ENCODE measurements around the gene EVL. TPM values are rescaled to one million over a fixed set of nuclear protein-coding genes. Genes with fewer than 3 reads are reported as not detected.
"Not testable (repeated sequence)": the region's sequence is repeated elsewhere in the genome, so short reads cannot be mapped to it uniquely, and the experiment has no call there.

The EVL gene
- total RNA-seq, 1 donor from 2014 or later: 60.5 TPM

DNA sequence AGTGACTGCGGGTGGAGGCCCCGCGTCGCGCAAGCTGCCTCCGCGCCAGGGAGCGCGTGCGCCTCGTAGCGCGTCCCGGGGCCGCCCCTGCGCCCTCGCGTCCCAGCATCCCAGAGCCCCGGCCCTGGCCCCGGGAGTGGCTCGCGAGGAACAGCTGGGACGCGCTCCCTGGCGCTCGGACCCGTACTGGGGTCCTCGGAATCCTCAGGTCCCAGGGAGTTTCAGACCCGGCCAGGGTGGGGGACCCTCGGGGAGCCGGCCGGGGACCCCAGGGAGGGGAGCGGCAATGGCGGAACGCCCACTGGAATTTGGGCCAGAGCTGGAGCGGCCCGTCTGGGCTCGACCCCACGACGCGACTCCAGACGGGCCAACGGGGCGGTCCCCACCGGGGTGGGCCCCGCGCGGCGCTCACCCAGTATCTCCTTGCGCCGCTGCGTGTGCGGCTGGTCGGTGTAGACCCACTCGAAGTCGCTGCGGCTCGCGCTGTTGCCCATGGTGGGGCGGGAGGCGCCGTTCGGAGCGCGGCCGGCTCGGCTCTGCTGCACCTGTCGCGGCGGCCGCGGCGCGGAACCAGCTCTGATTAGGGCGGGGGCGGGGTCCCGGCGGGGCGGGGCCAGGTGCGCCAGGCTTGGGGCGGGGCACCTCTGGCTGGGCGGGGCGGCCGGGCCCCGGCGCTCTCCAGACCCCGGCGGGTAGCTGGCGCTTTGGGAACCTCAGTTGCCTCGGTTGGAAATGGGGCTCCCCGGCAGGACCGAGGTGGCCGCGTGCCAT lies 94.1 kb downstream of the EVL start, which contains the start of gene DEGS2:
DEGS2 (minus strand) TSS at position 552 of the 771 bp plus-strand sequence; CDS start at position 494, 58 bp downstream.
- DNase-seq (ENCODE audit: low spot score): no peak

DNA sequence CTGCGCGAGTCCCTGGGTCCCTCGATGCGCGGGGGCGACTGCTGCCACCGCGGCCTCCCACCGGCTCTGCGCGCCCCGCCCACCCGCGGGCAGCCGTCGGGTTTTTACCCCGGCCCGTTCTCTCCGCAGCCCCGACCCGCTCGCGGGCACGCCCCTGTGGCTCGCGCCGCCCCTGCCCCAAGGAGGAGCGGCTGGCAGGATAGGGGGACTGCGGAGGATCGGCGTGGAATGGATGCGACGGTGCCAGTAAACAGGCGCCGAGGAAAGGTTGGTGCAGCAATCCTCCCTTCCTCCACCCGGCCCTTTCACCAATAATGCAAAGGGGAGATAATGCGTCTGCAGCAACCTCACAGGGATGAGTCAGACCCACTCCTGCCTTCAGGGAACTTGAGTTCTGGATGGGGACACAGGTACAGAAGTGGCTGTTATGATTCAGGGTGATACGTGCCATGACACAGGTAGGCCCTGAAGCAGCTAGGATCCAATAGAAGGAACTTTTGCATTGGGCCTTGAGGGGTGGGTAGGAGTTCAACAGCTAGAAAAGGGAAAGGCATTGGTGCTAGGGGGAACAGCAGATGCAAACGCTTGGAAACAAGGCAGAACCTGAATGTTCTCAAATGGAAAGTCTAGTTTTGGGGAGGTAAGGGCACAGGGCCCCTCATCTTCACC lies 94.8 kb downstream of the EVL start:
- no peak for DNase-seq (ENCODE audit: low spot score)

DNA sequence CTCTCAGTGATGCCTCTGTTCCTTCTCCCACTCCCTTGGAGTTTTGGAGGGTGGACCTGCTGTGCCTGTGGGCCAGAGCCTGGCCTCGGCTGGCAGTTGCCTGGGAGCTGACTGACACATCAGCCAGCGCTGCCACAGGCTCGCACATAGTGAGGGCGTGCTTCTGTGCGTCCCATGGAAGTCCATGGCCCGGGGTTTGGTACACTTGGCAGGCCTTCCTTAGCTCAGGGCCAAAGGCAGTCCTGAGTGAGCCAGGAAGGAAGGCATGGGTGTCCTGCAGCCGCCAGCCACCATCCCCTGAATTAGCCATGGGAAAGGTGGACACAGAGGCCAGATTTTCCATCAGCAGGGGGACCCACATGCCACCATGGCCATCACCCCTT lies 95.3 kb downstream of the EVL start:
- DNase-seq (ENCODE audit: low spot score): no peak

DNA sequence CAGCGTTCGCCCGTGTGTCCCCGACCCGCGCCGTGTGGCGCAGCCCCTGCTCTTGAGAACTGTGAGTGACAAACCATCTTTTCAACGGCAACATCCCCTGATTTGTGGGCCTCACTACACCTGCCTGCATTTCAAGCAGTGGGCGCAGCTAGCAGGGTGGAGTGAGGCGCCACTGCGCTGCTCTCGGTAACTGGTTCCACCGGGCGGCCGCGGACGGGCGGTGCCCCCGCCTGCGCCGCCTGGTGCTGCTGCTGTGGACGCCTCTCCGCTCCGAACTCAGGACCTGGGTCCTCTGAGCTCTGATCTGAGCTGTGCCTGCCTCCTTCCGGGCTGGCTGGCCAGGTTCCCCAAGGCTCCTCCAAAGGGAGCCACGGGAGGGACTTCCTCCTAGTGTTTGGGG lies 100.2 kb downstream of the EVL start:
- no peak for DNase-seq (ENCODE audit: low spot score)

DNA sequence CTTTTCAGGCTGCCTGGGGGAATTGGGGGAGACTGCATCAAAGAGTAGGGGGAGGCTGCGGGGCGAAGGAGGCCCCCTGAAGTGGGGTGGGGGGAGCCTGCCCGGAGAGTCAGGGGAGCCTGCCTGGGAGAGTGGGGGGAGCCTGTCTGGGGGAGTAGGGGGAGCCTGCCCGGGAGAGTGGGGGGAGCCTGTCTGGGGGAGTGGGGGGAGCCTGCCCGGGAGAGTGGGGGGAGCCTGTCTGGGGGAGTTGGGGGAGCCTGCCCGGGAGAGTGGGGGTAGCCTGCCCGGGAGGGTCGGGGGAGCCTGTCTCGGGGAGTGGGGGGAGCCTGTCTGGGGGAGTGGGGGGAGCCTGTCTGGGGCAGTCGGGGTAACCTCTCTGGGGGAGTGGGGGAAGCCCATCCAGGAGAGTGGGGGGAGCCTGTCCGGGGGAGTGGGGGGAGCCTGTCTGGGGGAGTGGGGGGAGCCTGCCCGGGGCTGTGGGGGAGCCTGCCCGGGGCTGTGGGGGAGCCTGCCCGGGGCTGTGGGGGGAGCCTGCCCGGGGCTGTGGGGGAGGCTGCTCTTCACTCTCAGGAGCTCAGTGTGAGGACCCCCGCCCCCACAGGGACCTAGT lies 100.7 kb downstream of the EVL start:
- DNase-seq (ENCODE audit: low spot score): no peak

DNA sequence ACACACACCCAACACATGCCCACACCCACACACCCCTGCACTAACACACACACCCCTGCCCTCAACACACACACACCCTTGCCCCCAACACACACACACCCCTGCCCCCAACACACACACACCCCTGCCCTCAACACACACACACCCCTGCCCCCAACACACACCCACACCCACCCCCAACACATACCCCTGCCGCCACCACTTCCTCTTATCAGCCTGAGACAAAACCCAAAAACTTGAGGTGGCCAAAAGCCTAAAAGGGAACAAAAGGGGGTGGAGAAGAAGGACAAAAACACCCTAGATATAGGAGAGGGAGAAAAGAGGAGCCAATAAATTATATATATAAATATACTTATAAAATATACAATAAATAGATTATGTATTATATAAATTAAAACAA lies 103.3 kb downstream of the EVL start:
- DNase-seq (ENCODE audit: low spot score): no peak

DNA sequence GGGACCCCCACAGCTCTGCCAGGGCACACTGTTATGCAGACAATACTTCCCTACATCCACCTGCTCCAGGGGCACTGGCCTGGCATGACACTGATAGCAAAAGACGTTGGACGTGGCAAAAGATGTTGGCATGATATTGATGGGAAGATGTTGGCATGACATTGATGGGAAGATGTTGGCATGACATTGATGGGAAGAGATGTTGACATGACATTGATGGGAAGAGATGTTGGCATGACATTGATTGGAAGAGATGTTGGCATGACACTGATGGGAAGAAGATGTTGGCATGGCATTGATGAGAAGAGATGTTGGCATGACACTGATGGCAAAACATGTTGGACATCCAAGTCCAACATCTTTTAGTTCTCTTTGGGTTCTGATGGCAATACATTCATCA lies 105.7 kb downstream of the EVL start:
- DNase-seq (ENCODE audit: low spot score): no peak

DNA sequence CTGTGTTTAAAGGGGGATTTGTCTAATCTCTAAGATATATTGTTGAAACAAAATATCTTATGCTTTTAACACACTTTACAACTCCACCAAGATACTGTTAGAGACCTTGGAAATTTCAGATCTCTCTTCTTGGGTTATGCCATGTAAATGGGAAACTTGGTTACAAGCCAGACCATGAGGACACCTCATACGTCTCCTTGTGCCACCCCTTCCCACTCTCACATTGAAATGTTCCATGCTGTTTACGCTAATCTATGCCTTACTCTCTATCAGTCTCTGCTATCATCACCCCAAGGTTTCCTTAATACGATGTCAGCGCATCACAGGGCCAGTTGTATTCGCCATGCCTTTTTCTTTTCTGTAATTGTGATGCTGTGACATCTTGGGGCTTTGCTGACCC lies 107.6 kb downstream of the EVL start:
- DNase-seq (ENCODE audit: low spot score): no peak

DNA sequence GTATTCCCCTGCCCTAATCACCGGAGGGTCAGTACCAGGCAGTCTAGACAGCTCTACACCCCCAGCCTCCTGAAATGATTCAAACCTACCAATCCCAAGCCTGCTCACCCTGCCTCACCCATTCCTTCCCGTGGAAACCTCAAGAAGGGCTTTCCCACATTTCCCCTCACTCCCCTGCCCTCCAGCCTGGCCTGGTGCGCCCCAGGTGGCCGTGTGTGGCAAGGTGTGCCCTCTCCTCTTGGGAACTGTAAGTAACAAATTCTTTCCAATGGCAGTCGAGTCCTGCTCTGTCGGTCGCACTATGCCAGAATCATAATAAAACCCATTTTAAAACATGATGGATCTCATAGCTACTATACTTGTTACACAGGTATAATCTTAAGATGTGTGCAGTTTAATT lies 108.1 kb downstream of the EVL start:
- no peak for DNase-seq (ENCODE audit: low spot score)

DNA sequence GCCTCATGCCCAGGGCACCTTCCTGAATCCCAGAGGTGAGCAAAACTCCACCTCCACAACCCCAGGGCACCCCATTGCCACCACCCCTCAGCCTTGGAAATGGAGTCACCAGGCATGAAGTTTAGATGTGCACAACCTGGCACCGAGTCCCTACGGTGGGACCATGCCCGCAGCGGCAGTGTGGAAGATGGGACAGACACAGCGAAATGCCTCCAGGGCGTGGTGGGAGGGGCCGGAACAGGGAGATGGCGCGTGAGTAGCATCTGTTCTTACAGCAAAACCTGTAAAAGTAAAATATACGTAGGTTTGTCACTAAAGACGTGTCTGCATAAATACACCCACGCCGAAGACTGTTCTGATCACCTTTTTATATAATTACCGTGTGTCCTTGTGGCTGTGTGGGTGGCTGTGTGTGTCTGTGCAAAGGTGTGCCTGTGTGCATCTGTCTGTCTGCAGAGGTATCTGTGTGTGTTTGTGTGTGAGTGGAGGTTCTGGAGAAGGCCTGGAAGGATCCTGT lies 111.6 kb downstream of the EVL start:
- DNase-seq (ENCODE audit: low spot score): no peak

DNA sequence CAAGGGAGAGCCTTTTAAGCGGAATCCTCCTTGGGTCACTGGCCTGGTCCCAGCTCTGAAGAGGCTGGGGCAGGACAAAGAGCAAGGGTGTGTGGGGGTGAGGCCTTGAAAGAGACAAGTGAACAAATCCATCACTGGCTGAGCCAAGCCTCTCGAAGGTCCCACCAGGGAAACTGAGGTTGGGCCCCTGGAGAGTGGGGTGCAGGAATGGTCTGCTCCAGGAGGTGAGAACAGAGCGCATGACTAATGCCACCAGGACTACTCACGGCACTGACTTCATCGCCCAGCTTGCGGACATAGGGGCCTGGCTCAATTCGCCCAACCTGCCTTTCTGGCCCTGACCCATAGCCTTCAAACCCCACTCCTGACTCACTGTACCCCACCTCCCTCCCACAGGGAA lies 113.5 kb downstream of the EVL start:
- no peak for DNase-seq (ENCODE audit: low spot score)

DNA sequence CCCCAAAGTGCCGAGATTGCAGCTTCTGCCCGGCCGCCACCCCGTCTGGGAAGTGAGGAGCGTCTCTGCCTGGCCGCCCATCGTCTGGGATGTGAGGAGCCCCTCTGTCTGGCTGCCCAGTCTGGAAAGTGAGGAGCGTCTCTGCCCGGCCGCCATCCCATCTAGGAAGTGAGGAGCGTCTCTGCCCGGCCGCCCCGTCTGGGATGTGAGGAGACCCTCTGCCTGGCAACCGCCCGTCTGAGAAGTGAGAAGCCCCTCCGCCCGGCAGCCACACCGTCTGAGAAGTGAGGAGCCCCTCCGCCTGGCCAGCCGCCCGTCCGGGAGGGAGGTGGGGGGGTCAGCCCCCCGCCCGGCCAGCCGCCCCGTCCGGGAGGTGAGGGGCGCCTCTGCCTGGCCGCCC lies 115.4 kb downstream of the EVL start:
- DNase-seq (ENCODE audit: low spot score): not testable (repeated sequence)

DNA sequence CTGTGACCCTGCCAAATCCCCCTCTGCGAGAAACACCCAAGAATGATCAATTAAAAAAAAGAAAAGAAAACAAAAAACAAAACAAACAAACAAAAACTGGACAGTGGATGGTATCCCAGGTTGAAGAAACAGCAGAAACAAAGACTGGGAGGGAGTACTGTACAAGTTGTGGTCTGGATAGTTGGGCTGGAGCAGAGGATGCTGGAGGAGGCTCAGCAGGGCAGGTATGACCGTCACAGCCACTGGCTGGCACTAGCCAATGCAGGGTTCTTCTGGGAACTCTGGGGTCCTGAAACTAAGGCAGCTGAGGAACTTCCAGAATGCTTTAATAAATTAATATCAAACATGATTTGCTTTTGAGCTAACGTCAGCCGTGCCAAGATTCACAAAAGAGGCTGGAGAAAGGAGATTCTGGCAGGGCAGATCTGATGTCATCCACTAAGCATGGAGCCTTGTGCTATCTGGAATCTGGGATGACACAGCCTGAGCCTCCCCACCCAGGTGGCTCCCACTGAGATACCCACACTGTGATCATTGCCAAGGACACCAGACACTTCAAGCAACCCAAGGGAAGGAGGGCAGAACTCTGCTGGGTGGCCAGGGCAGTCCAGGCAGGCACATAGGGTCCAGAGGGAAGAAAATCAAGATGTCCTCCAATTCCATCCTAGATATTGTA lies 116.8 kb downstream of the EVL start:
- not testable (repeated sequence) for DNase-seq (ENCODE audit: low spot score)

DNA sequence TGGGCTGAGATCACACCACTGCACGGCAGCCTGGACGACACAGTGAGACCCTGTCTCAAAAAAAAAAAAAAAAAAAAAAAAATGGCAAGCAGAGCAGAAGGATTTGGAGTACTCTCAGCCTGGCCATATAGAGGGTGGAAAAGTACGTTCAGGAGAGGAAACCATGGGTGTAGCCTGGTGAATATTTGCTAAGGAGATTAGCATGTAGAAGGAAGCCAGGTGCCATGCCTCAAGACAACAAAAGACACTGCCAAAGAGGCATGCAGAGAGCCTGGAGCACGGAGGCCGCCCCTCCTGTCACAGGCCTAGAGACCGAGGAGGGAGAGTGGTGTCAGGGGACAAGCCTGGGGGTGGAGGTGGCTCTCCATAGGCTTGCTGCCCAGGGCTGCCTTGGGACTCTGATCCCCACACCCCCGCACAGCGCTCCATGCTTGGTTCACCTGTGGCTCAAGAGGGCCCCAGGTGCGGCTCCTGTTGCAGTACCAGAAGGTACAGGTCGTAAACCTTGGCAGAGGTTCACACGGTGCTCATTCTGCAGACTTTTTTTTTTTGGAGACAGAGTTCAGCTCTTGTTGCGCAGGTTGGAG lies 122.1 kb downstream of the EVL start:
- no peak for DNase-seq (ENCODE audit: low spot score)

DNA sequence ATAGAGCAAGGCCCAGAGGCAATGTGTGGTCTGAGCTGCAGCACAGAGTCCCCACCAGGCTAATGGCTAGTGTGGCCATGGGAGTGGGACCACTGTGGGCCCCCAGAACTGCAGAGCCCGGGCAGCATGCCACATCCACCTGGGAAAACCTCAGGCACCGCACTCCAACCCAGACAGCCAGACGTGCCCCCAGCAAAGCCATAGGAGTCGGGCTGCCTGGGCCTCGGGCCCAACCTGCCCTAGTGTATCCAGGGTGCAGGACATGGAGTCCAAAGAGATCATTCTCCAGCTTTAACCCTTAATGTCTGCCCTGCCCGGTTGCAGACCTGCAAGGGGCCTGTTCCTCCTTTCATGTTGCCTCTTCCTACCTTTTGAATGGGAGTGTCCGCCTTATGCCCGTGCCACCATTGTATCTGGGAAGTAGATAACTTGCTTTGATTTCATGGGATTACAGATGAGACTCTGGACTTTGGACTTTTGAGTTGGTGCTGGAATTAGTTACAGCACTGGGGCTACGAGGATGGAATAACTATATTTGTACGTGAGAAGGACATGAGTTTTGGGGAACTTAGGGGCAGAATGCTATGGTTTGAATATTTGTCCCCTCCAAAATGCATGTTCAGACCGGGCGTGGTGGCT lies 123.3 kb downstream of the EVL start:
- DNase-seq (ENCODE audit: low spot score): no peak

DNA sequence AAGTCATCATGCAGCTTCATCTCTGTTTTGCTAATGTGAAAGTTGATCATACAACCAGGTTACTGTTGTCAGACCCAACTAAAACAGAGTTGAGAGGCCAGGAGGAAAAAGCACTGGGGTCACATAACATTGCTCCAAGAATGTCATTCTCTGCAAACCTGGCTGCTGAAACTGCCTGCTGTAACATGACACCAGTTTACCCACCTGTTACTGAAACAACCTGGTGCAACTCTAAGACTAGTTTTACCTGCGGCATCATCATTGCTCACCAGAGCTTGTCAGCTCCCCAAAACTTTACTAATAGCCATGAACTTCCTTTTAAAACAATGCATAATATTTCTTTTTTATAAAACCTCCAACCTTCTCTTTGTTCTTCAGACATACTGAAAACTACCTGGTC lies 124.9 kb downstream of the EVL start:
- DNase-seq (ENCODE audit: low spot score): no peak

DNA sequence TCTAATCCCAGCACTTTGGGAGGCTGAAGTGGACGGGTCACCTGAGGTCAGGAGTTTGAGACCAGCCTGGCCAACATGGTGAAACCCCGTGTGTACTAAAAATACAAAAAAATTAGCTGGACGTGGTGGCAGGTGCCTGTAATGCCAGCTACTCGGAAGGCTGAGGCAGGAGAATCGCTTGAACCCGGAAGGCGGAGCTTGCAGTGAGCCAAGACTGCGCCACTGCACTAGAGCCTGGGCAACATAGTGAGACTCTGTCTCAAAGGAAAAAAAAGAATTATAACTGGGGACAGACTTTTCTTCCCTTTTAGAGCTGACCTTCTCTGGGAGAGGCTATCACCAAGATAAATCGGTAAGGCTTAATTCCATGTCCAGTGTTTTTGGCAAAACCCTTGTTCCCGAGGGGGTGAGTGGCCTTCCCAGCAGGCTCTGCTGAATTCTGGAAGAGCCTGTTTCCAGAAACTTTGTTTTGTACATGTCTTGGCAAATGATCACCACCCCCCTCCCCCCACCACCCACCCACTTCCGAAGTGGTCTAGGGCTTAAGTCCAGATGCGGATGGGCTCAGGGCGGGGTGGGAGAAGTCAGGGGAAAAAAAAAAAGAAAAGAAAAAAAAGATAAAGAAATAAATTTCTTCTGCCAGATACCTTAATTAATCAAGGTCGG lies 126.5 kb downstream of the EVL start:
- no peak for DNase-seq (ENCODE audit: low spot score)

DNA sequence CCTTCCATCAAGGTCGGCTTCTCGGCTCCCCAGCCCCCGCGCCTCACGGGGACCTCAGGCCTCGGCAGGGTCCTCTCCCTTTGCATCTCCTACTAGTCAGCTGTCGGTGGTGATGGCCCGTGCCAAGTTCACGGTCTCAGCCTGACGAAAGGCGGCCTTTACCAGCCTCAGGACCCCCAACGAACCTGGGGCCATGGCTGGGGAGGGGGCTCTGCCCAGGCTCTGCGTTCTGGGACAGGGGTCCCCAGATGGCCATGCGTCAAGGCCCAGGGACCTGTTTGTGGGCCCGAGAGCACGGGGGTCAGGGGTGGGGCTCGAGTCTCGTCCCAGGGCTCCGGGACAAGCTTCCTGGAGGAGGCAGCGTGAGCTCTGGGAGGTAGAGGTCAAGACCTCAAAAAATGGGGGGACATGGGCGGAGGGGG lies 127.0 kb downstream of the EVL start:
- no peak for DNase-seq (ENCODE audit: low spot score)

DNA sequence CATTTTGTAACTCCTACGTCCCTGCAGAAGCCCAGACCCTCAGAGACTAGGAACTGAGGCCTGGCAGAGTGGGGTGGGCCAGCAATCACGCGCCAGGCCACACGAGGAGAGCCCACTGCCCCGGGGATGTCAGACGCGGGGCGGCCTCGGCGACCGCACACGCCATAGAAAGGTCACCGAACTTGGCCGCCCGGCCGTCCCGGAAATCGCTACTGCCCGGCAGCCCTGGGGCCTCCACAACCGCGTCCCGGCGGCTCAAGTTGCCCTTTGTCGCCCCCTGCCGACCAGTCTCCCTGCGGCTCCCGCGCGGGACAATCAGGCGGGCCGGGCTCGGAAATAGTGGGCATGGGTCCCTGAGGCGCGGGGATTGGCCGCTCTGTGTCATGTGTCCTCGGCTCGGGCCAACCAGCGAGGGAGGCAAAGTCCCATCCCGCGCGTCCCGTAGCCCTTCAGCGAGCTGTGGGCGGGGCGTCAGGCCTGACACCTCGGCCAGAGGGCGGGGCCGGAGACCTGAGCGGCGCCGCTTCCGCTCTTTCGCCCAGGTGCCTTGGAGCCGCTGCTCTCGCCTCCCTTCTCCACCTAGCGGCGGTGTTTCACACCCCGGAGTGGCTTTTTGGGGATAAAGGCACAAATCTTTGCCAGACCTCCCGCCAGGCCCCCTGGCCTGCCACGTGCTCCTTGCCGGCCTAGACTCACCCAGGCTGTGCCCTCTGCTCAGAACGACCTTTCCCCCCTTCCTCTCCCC lies 127.6 kb downstream of the EVL start:
- peak; percentile 100 for DNase-seq (ENCODE audit: low spot score)
